HUDEP-2 (cell line): ENCODE results near the gene AGAP1.
"Not testable (repeated sequence)": the region's sequence is repeated elsewhere in the genome, so short reads cannot be mapped to it uniquely, and the experiment has no call there.

Source experiments
- DNase-seq, 76 experiments: peaks; one replicate each; lab custom pipeline; 2025; ENCODE audit not compliant: unreplicated experiment in 76 of 76; lab: John Stamatoyannopoulos, UW

The AGAP1 gene

DNA sequence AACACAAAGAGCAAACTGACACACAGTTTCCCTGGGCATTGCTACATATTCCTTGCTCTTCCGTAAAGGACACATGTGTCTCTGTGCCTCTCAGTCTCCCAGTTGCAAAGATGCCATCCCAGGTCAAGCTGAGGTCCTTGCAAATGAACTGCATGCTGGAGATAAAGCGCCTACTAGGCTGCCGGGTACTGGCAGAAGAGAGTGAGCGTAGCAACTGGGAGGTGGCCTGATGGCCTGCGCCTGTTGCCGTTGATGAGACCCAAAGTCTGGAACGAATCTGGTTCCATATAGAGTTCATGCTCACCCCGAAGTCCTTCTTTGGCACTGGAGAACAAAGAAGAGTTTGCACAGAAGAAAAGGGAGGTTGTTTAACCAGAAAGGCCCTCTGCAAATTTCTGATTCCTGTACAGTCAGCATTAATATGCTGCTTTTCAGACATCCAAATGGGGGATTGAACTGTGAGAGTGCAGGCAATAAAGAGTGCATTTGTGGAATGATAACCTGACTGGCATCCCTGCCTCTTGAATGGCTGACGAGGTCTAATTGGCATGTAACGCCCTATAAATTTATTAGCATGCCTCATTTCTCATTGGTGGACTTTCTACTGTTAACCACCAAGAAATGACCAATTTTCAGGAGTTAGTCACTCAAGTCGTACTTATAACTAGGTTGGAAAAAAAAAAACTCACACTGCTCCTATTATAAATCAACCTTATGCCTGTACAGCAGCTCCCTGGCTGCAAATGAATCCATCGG, 595.6 kb downstream of the AGAP1 start:
- DNase-seq, result no peak

DNA sequence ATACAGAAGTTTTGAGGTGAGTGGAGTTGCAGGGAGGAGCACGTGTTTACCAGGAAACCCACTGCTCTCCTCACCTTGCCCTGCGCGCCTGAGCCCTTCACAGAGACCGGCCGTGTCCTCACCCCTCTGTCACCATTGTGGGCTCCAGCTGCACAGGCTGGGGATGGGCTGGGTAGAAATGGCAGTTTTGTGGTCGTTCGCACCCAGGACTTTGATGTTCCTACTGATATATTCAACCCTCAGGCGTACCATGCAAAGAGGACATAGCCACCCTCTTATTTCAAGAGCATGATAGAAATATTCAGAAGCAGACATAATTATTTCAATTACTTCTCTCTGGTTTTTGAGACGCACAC, 596.2 kb downstream of the AGAP1 start:
- no peak for DNase-seq

DNA sequence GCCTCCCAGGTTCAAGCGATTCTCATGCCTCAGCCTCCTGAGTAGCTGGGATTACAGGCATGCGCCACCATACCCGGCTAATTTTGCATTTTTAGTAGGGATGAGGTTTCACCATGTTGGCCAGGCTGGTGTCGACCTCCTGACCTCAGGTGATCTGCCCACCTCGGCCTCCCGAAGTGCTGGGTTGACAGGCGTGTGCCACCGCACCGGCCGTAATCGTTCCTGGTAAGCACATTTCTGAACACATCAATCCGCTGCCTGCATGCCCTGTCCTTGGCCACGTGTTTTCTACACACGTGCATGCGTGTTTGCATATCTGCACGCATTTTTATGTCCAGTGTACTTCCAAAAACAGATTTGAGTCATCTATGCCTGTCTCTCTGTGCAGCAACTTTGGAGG, 597.0 kb downstream of the AGAP1 start:
- not testable (repeated sequence) for DNase-seq

DNA sequence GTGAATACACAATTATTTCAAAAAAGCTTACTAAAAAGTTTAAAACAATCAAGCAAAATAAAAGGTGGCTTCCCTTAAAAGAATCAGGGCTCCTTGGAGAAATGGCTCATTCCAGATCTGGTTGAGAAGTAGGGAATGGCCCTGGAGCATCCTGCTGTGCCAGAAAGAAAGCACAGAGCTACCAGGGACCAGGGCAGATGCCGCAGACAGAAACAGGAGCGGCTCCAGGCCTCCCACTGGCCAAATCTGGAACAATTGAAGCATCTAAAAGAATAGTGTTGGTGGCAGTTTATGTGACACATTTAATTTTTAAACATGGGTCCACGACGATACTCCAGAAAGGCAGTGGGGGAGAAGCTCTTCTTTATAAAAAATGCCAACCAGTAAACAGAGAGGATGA, 598.9 kb downstream of the AGAP1 start:
- DNase-seq, result no peak

DNA sequence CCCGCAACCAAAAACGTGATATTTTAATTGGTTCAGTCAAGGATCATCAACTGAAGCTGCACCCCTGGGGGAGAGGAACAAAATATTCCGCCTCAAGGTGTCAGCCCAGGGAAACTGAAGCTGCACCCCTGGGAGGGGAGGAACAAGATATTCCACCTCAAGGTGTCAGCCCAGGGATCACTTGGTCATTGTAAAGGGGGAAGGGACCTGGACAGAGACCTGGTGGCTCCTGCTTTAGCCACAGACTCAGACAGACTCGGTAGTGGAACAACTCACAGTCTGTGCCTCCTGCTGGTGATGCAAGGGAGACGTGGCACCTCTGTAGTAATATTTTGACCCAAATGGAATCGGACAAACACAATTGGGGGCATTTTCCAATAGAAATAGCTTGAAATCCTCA, 599.3 kb downstream of the AGAP1 start:
- no peak for DNase-seq

DNA sequence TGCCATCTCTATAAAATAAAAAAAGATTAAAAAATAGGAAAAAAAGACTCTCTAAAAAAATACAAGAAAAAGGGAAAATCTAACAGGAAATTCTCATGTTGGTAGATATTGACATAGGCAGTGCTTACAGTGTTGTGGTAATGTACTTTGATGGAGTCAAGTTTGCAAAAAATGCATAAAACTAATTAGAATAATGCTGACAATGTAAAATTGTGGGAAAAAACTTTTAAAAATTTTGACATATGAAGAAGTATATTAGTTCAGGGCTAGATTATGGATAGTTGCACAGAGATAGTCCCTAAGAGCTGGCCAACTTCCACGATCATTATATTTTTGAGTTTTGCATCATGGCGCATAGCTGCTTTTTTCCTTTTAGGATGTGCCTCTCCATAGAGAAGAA, 601.7 kb downstream of the AGAP1 start:
- DNase-seq, result no peak

DNA sequence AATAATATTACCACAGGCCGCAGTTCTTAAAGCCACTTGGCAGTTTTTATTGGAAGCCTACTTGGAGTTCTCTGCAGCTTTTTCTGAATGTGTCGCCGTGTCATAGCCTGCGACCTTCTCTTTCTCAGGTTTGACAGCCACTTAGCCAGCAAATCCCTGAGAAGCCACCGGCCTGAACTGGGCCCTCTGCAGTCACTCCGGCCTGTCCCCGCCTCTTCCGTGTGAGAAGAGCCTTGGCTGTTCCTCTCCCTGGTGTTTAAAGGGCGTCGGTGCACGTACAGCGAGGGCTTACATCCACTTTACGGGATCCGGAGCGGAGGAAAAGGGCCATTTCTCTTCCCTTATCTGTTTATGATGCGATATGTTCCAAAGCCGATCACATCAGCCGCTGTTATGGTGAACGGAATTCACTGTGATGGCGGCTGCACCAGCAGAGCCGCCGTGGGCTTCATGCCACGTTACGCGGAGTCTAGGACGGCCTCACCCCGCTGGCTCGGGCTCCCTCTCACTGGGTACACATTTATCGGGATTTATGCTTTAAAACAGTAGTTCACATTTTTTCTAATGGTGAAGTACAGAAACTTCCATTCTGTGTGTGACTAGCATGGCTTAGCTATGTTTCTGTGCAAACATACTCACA, 607.6 kb downstream of the AGAP1 start:
- DNase-seq, result no peak

DNA sequence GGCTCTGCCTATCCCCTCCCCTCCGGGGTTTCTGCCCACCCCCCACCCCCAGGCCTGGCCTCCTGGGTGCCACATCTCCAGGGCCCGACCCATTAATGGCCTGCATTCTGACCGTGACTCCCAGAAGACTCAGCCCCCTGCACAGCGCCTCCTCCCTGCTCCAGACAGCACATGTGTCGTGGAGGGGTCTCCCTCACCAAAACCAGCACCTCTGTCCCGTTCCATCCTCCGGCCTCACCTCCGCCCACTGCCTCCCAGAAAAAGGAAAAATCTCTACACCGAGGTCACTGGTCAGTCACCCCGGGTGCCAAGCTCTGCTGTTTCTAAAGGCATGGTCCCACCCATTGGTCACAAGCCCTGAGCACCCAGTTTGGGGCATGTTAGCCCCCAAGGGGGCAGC, 609.1 kb downstream of the AGAP1 start:
- DNase-seq, result no peak

DNA sequence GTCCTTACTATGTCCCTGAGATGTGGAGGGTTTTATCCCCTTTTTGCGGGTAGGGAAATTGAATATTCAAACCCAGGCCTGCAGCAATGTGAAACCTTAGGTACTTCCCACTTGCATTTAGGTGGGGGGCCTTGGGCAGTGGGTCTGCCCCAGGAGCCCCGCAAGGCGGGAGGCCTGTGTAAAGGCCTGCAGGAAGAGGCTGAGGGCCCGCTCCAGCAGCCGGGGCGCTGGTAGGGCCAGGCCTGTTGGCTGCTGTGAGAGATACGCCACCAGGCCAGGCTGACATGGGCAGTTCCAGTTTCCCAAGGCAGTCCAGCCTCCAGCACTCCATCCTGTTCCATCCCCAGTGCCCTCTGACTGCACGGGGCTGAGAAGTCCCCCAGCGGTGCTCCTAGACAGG, 610.1 kb downstream of the AGAP1 start:
- DNase-seq, result no peak

DNA sequence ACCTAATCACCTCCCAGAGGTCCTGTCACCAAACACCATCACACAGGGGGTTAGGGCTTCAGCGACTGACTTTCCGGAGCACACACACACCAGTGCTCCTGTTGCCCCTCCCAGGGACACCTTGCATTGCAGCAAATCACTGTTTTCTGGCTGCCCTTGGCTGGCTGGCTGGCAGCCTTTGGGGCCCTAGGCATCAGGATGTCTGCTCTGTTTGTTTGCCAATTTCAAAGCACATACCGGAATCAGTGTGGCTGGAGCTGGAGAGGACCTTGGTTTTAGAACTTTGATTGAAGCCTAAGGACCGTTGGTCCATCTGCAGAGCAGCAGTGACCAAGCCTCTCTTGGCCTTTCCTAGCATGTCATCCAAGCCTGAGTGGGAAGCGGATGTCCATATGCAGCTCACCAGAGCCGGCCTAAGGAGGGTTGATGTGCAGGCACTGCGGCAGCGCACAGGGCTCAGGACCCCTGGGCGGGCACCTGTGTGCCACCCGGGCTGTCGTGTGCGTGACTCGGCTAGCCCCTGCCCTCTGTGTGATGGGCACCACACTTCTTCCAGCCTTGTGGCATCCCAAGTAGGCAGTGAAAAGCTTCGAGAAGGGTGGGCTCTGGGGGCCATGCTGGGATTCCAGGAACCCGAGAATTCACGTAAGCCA, 612.2 kb downstream of the AGAP1 start:
- DNase-seq, result no peak

DNA sequence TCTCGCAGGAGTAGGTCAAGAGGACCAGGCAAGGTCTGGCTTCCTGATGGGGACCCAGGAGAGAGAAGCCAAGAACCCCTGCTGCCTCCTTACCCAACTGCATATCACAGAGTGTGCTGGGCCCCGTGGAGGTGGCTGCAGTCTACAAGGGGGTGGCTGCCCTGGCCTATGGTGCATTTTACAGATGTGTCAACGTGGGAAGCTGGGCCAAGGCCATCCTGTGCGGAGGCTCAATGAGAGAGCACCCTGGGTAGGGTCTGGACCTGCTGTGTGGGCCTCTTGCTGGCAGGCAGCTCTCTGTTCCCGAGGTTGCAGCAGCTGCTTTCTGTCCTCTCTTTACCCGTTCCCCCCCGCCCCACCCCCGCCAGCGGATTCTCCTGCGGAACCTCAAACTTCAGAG, 612.9 kb downstream of the AGAP1 start:
- no peak for DNase-seq

DNA sequence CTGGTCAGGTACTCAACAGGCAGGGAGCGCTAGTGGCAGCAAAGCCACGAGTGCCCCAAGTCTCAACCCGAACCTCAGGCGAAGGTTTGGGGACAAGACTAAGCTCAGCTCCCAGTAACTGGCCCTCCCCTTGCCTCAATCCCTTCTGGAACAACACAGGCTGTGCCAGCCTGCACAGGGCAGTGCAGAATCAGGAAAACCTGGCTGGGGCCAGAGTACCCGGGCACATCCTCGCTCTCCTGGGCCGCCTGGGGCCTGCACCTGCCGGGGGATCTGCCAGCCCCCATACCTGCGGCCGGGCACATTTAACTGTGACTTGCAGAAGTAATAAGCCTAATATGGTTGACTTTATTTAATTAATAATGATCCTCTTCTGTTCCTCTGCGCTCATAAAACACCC, 613.7 kb downstream of the AGAP1 start:
- DNase-seq, result no peak

DNA sequence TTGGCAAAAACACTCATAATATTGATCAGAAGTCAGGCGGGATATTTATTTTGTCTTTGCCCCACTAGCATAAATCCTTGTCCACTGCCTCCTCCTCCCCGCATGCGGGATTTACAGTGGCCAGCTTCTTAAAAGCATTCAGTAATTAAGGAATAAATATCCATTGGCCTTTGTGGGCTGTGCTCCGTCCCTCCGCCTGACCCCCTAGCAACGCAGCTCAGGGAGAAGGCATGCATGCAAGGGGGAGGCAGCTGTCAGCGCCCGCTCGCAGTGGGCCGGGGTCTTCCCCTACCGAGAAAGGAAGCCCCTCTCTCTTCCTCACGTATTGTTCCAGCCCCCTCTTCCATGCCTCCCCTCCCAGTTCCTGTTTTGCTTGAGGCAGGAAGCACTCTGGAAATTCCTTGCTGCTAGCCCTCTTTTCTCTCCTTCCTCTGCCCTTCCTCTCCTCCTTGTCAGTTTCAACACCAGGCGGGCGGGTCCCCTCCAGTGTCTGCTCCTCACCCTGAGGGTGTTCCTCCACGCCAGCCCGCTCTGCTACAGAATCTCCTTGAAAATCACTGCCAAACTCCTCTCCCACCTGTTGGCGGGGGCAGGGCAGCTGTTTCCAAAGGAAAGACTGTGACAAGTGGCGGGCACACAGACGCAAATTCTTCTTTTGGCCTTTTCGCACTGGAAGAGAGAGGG, 614.2 kb downstream of the AGAP1 start:
- DNase-seq, result no peak

DNA sequence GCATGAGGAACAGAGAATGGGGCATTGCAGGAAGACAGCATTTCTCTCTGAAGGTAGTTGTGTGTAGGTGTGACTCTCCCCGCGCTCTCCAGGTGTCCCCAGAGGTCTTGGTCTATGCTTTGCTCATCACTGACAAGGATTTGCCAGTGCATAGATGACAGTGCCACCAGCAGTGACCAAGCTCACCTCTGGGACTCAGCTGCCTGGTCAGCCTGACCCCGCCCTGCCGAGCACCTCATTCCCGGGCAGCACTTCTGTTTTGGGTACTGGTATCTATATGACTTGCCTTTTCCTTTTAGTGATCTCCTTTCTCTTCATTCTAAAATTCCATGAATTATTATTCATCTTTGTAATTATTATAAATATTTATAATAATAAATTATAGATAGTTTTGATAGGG, 615.2 kb downstream of the AGAP1 start:
- no peak for DNase-seq

DNA sequence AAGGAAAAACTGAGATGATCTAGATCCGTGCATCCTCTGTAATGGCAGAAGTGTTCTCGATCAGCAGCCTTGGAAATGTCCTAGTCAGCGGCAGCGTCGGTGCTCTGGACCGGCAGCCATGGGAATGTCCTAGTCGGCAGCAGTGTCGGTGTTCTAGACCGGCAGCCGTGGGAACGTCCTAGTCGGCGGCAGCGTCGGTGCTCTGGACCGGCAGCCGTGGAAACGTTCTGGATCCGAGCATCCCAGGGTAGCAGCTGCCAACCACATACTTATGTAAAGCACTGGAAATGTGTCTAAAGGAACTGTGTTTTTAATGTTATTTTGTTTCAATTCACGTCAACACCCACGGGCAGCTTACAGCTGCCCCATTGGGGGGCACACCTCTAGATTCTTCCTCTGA, 615.6 kb downstream of the AGAP1 start:
- no peak for DNase-seq

DNA sequence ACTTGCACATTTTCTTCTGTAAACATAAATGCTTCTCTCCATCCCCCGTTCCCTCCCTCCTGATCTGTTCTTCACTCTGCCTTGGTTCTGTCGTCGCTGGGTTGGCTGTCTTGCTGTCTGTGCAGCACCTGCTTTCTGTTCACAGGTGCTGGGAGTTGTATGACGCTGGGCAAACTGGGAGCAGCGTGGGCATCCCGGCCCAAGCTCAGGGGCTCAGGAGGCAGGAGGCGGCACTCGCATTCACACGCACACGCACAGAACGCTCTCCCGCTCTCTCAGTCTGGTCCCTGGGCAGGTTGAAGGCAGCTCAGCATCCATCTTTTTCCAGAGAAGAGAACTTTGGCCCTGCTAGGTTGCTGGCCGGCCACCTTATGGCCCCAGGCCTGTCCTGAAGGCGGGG, 618.6 kb downstream of the AGAP1 start:
- DNase-seq, result no peak

DNA sequence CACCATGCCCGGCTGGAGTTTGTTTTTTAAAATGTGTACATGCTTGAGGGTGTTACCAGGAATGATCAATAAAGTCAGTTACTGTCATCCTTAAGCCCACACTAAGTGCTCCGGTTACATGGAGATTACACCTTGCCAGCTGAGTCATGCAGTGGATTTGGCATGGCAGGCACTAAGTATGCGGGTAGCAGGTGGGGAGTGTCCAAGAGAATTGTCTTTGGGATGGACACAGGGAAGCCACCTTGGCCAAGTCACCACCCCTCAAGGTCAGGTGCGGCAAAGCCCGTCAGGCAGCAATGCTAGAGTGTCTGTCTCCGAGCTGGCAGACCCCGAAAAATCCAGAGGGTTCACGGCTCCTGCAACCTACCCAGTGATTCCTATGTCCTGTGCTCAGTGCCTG, 619.6 kb downstream of the AGAP1 start:
- no peak for DNase-seq

DNA sequence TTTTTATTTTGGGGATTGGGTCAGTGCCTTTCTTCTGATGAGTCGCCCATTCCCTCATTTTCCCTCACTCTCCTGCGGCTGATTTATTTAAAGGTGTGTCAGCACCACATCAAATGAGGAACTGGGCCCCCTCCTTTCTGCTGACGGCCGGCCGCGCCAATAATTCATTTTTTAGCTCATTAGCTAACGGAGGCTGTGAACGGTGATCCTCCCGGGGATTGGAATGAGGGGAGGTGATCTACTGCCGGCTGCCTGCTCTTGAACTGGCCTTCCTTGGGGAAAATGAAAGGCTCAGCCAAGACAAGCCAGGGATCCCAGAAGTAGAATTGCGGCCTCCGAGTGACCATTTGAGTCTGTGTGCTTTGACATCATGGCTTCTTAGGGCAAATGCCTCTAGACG, 620.1 kb downstream of the AGAP1 start:
- DNase-seq, result no peak

DNA sequence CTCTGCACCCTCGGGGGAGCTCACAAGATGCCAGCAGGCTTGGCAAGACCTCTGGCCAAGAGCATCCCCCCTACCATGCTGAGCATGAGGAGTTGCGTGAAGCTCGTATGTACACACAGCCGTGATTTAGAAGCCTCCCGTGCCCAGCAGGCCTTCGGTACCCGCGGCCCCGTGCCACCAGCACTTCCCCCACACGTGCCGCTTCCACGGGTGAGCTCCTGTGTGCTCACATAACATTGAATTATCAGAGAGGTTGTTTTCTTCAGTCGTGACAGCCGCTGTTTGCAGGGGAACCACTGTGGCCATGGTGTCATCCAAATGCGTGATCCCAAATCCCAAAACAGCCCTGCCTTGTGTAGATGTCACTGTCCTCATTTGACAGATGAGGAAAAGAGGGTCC, 621.1 kb downstream of the AGAP1 start:
- no peak for DNase-seq

DNA sequence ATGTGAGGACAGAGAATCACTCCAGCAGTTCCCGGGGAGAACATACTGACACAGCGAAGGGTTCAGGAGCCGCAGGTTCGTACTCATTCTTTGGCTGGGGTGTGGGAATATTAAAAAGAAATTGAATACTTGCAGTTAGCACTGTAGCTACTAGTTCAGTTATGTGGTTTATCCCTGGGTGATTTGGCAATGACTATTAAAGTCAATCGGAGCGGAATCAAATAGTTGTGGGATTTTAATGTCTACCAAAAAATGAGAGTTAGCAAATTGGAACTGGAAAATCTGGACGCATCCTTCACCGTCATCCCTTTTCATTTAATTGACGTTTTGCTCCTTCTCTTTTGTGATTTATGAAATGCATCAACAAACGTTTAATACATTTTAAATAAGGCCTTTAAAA, 623.6 kb downstream of the AGAP1 start:
- no peak for DNase-seq

DNA sequence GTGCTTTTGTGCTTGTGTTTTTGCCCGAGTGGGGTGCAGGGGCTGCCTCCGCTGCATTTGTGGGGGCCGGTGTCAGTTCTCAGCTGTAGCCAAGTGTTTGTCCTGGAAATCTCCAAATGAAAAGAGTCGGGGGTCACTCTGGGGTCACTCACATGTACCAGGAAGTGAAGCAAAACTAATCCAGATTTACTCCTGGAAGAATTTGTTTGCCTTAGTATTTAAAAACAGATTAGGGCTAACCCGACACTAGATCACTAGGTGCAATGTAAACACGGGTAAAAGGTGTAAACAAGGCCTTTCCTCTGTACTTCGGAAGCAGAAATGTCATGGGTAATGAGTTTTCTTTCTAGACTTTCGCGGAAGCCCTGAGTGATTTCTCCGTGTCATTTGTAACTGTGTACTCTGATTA, 624.0 kb downstream of the AGAP1 start:
- DNase-seq, result no peak

DNA sequence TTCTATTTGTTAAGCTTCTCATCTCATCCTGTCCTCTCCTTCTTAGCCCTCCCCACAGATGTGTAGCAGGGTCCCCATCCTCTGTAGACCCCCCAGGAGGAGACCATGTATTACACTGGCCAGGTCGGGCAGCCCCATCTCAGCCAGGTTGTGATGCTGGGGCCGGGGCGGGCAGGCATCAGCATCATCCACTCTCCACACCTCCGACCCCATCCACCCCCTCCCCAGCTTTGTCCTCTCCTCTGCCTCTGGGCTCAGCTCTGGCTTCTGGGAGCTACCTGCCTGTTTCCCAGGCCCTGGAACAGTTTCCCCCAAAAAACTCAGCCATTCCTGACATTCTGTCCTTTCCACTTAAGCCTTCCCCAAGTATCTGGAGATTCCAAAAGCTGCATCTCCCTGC, 625.2 kb downstream of the AGAP1 start:
- DNase-seq, result no peak
